WERI-Rb-1 (cell line): ENCODE results near the gene ATP6V1G3.

ENCODE experiments used
- DNase-seq: peaks from one replicate; pipeline ENCODE4 v3.0.0-alpha.2; 2020
- H3K27ac ChIP-seq: fragments of 250-450 bp; sonication (Bioruptor Pico); 2 replicates; pipeline ENCODE4 v1.5.1; 2020; ENCODE audit warnings: mild to moderate bottlenecking, moderate library complexity
- H3K27me3 ChIP-seq: fragments of 250-450 bp; sonication (Bioruptor Pico); 2 replicates; pipeline ENCODE4 v1.5.1; 2021; ENCODE audit warnings: mild to moderate bottlenecking, low read depth, moderate library complexity; ENCODE audit not compliant: insufficient read depth, severe bottlenecking
- H3K36me3 ChIP-seq: fragments of 250-450 bp; sonication (Bioruptor Pico); 2 replicates; pipeline ENCODE4 v1.5.1; 2020; ENCODE audit warnings: mild to moderate bottlenecking, moderate library complexity
- H3K4me3 ChIP-seq: 2 replicates; pipeline ENCODE4 v1.5.1; 2011; ENCODE audit warnings: low read depth, mild to moderate bottlenecking, control low read depth, low read length
- H3K9me3 ChIP-seq: fragments of 250-450 bp; sonication (Bioruptor Pico); 2 replicates; pipeline ENCODE4 v1.5.1; 2021; ENCODE audit warnings: mild to moderate bottlenecking, moderate library complexity; ENCODE audit not compliant: severe bottlenecking
- CTCF ChIP-seq: IDR thresholded peaks from 2 replicates; pipeline ENCODE4 v1.5.1; 2011; ENCODE audit warnings: low read depth, mild to moderate bottlenecking, control low read depth, inconsistent platforms, low read length

Gene ATP6V1G3

GRCh38 chr1:198494658-198495103 lies 45.8 kb downstream of the ATP6V1G3 start:
- no peak for TF ChIP-seq CTCF
- no peaks in the 10 kb centered on the region for H3K27me3 ChIP-seq
- no peaks in the 10 kb centered on the region for H3K9me3 ChIP-seq
- no peaks in the 10 kb centered on the region for H3K36me3 ChIP-seq
- peak; percentile 27 for DNase-seq
- H3K27ac ChIP-seq: no peak overlapping the region
- H3K4me3 ChIP-seq: no peak overlapping the region

- Histone ChIP-seq H3K36me3 (no peaks in the 10 kb centered on the region), H3K27ac (no peak overlapping the region), H3K27me3 (no peaks in the 10 kb centered on the region), H3K4me3 (no peak overlapping the region), H3K9me3 (no peaks in the 10 kb centered on the region)
- no peak for DNase-seq
- no peak for TF ChIP-seq CTCF
These were observed 46.3 kb downstream of the ATP6V1G3 start for GRCh38 chr1:198494139-198494538.

- Histone ChIP-seq H3K27ac (no peak overlapping the region), H3K27me3 (no peaks in the 10 kb centered on the region), H3K36me3 (no peaks in the 10 kb centered on the region), H3K9me3 (no peaks in the 10 kb centered on the region), H3K4me3 (no peak overlapping the region)
- no peak for TF ChIP-seq CTCF
- no peak for DNase-seq
These were observed 47.2 kb downstream of the ATP6V1G3 start for GRCh38 chr1:198493329-198493728.

- Histone ChIP-seq H3K27ac (no peak overlapping the region), H3K4me3 (no peak overlapping the region), H3K9me3 (no peaks in the 10 kb centered on the region), H3K36me3 (no peaks in the 10 kb centered on the region), H3K27me3 (no peaks in the 10 kb centered on the region)
- no peak for TF ChIP-seq CTCF
- no peak for DNase-seq
These were observed 47.6 kb downstream of the ATP6V1G3 start for GRCh38 chr1:198492872-198493271.

GRCh38 chr1:198491596-198491995 lies 48.9 kb downstream of the ATP6V1G3 start:
- no peak for DNase-seq

More at GRCh38 chr1:198491596-198491995, 48.9 kb downstream of the ATP6V1G3 start:
- no peak overlapping the region for H3K4me3 ChIP-seq
- H3K27ac ChIP-seq: no peak overlapping the region
- H3K36me3 ChIP-seq: no peaks in the 10 kb centered on the region
- no peak for TF ChIP-seq CTCF
- H3K27me3 ChIP-seq: no peaks in the 10 kb centered on the region
- H3K9me3 ChIP-seq: no peaks in the 10 kb centered on the region
